CD4-positive, alpha-beta T cell treated with Interleukin-6 for 4 hours (primary cell): ENCODE measurements around the gene ITIH4.

Source experiments
- DNase-seq: peaks from one replicate; pipeline ENCODE4 v3.0.0-alpha.2; 2020; ENCODE audit warnings: mixed read lengths

ITIH4 gene

DNA sequence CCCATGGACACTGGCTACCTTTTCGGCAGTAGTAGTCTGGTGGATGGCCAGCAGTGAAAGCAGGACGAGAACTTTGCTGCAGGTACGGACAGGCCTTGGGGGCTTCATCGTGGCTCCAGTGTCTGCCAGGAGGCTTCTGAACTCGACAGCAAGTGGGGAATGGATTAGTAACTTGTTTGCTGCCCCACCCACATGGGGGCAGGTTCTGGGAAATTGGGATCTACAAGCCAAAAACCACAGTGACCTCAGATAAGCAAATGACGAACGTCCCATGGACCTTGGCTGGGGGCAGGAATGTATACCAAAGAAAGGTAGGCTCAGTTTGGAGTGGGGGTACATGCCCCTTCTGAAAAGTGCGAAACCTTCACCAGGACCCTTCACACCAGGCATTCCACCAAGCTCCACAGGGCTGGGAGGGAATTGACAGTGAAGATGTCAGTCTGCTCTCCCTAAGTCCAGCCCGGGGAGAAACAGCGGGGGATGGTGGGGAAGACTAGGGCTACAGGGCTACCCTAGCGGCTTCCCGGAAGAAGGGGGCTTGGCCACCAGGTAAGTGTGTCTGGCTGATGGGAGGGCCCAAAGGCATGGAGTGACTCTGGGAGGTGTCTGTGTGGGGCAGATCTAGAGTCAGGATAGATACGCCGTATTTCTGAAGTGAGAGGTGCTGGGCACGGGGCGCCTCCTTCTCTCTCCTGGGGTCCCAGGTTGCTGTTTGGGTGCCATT, at the start of gene ITIH4:
Gene ITIH4, minus strand, starts transcription at position 138 of the 724 bp plus-strand sequence. Its CDS starts 30 bp downstream, at position 108.
- no peak for DNase-seq

GRCh38 chr3:52880047-52880446, 49.6 kb upstream of the ITIH4 start:
- no peak for DNase-seq

DNA sequence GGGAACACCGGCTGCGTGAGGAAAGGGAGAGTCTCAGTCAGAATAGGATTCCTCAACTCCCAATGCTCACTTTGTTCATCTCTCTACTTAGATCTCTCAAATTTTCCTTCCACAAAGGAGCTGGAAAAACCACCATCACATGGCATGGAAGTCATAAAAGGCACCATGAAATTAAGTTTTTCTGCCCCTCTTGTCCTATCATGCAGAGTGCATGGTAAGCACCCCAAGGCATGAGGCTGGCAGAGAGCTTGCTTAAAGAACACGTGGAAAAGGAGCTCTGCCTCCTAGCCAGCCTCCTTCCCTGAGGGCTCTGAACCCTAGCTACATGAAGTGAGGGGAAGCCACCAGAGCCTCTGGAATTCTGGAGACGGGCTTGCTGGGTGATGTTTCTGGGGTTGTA, 49.1 kb upstream of the ITIH4 start:
- DNase-seq: no peak

DNA sequence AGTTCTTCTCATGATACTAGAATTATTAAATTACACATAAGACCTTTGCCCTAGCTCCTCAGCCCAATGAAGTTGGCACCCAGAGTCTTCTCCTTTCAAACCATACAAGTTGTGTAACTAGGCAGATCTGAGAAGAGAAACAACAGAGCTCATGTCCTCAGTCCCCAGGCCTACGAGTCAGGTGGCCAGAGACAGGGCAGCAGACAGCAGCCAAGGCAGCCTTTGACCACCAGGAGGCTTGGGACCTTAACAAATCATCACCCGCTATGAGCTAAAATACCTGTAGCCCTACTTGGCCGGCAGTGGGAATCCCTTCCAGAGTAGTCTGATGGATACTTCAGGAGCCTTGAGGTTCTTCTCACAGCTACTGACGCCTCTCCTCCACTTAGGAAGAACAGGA, 48.6 kb upstream of the ITIH4 start:
- no peak for DNase-seq

DNA sequence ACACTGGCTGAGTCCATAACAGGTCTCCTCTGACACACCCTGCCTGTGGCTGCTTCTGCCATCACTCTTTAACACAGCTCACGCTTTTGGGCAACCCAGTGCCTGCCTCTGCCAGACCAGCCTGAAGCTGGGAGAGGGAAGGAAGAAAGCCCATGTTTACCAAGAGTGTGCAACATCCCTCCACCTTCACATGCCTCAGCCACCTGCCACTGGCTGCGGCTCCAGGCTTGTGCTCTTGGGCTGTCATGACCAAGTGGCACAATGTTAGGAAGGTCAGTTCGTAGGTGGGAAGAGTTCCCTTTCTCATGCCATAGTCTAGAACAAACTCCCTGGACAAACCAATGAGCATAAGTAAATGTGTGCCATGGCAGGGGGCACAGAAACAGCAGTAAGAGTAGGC, 46.6 kb upstream of the ITIH4 start:
- no peak for DNase-seq

DNA sequence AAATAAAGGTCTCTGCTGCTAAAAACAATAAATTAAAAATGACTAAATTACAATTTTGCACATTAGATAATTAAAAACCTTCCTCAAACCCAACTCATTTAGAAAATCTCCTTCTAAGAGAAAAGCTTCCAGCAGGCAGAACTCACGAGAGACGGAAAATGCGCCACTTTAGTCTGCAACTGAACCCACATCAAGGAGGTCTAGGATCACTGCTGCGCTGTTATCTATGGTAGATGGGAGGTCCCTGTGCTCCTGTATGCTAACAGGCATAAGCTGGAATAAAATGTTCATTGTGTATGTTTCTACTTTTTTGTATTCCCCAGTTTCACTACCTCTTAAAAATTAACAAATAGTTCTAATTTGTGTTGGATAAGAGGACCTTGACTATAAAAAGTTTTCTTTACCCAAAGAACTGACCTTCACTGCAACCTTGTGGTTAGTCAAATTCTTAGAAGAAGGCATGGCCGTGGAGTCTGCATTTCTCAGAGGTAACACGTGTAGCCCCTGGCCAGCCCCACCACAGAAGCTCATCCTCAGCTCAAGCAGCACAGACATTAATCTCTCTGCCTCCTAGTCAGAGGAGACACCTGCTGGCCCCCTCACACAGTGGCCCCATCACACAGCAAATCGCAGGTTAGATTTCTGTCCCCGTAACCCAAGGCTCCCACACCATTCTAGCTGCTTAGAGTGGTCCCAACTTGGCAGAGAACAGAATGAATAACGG, 44.6 kb upstream of the ITIH4 start:
- DNase-seq: peak; percentile 19

- DNase-seq: no peak
Measured at GRCh38 chr3:52874160-52874701, 43.8 kb upstream of the ITIH4 start.

DNA sequence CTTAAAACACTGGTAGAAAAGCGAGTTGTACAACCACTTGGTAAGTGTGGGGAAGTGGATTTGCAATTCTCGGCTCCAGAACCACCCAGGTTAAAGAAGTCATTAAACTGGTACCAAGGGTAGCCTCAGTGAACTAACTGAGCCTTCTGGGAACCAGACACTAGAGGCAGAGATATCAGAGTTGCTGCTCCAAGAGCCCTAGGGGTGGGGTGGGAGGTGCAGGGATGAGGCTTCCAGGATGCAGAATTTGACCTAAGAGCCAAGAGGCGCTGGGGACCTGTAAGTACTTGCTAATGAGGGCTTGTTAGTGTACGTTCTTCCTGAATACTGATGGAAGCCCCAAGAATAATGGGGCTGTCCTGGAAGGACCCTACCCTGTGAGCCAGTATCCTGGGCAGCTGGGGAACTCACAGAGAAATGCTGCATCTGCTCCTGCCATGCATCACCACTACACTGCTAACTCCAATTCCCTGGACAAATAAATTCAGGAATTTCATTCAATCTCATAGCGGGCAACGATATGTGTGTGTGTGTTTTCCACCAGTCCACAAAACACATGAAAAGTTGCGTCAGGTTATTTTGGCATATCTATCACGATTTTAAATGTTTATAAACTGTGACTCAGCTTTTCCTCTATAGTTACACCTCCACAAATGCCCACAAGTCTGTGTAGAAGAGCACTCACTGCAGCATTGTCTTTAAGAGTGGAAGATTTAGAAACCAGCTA, 43.1 kb upstream of the ITIH4 start:
- DNase-seq: no peak

DNA sequence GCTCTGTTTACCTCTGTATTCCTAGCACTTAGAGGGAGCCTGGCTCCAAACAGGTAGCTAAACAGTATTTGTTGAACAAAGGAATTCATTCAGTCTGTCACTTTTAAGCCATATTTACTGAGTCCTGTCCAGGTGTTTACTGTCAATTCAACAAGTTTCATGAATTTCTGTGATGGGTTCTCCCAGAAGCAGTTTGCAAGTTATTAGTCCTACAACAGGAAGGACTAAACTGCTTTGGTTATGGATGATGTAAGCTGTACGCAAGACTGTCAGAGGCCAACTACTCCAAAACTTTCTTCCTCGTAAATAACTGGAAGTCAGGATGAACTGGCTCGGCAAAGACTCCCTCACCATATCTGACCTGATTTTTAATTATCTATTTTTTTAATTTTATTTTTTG, 41.8 kb upstream of the ITIH4 start:
- DNase-seq: no peak

GRCh38 chr3:52871761-52872160, 41.3 kb upstream of the ITIH4 start:
- no peak for DNase-seq

DNA sequence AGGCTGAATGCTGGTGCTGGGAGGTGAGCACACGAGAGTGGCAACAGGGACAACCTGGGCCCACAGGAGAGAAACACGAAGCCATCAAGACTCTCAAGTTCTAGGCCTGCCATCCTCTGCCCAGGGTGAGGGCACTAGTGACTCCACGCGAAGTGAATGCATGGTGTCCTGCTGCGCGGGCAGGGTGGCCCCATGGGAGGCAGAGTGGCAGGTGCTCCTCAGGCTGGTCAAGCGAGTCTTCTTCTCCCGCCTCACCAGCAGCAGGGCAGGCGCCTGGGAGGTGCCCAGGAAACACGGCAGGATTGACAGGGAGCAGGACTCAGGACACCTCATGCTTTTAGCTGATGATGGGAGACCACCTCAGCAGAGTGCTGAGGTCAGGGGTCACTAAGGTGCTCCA, 40.0 kb upstream of the ITIH4 start:
- no peak for DNase-seq

DNA sequence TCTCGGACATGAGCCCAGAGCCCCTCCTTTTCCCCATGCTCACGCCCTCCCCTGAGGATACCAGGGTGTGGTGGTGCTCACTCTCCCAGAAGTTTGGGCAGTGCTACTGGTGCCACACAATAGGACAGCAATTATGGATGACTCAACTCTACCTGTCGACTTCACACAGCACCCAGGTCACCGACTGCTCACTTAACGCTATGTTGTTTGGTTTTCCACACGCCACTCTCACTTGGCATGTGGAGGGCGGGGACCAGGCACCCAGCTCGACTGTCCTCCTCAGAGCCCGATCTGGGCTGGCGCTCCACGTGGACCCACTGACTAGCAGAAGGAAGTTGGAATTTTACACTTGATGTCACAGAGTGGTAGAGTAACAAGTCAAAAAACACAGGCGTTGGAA, 36.0 kb upstream of the ITIH4 start:
- DNase-seq: no peak

DNA sequence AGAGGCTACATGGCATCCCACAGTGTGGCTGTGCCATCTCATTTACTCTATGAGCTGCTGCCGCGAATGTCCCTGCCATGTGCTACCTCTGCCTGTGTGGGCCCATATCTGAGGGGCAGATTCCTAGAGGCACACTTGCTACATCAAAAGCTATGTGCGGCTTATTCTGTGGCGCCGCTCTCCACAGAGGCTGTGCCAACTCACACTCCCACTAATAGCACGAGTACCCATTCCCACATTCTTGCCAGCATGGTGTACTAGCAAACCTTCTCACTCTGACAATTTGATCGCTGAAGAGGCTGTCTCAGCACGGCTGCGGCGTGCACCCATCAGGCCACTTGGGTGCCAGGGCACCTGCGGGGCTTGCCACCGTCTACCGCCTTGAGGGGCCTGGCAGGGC, 35.5 kb upstream of the ITIH4 start:
- DNase-seq: no peak

- DNase-seq: no peak
Measured at GRCh38 chr3:52860424-52860768, 29.9 kb upstream of the ITIH4 start.

DNA sequence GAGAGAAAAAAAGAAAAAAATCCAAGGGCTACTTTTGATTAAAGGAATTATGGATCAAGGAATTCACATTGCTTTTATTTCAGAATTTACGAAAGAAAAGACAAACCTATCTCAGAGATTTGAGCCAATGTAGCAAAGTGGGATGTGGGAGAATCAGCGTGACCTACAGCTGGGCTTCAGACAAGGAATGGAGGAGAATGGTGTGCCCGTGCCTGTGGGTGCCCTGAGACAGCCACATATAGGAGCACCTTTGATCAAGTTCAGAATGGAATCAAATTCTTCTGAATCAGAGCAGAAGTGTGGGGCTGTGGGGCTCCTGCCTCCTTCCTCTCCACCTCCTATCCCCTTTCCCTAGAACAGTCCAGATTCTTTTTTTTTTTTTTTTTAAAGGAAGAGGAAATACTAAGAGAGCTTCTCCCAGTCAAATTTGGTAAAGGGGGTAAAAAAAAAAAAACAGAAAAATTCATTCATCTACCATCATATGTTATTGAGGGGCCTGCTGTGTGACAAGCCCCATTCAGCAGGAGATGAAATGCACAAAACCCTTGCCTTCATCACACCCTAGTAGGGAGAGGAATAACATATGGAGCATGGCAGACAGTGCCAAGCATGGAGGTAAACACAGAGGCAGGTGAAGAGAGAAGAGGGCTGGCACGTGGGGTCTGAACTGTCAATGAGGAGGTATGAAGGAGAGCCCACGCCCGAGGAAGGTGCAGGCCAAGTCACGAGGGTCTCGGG, 29.4 kb upstream of the ITIH4 start:
- DNase-seq: no peak

- DNase-seq: no peak
Measured at GRCh38 chr3:52857864-52858263, 27.4 kb upstream of the ITIH4 start.

DNA sequence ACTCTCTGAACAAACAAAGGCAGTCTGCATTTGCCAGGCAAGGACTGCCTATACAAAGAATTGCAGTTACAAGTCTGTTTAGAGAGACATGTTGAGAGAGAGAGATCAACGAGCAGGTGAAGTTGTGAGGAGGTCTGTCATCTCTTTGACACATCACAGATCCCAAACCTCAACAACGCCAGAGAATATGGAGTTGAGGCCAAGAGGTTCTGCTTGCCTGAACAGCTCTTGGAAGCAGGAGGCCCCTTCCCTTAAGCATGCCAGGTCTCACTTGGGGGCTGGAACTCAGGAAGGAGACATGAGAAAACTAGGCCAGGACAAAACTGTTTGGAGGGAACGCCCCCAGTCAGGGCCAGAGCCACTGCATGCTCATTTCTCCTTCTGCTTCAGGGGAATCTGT, 26.7 kb upstream of the ITIH4 start:
- DNase-seq: no peak

DNA sequence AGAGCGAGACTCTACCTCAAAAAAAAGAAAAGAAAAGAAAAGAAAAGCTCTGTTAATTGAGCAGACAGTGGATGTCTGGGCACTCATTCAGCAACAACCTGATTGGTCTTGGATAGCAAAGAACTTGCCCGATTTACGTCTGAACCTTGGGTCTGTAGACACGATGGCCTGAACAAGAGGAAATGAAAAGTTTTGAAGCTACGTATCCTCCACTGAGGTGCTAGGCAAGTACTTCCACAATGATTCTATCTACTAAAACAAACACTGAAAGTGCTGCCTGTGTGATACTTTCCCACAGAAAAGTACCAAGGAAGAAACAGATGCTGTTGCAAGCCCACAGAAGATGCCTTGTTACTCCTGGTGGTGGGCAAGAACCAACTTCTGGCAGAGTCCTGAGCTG, 26.2 kb upstream of the ITIH4 start:
- DNase-seq: no peak

DNA sequence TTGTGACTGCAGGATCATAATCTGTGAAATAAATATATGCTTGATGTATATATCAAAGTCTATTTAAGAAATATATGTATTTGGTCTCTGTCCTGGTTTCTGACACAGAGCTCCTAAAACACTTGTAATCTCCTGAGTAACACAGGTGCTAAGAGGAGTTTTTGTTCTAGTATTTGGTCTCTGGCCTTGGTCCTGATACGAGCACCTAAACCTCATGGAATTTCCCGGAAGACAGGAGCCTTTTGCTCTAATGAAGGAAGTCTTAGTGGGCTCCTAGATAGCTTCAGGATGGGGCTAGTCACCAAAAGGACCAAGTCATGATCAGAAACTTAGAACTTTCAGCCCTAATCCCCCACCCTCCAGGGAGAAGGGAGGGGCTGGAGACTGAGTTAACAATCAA, 23.5 kb upstream of the ITIH4 start:
- DNase-seq: no peak

DNA sequence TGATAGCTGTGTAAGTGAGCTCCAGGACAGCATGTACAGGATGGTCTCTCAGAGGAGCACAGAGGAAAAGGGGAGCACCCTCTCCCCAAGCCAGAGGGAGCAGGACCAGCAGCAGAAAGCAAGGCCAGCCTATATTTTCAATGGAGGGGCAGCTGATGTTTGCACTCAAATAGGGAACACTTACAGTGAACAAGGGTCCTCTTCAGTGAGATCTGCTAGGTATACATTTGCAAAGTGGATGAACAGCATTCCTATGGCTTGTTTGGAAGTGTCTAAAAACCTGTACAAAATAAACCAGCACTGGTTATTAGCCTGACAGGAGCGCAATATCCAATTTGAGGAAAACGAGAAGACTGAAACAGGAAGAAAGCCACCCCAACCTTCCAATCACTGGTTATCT, 21.9 kb upstream of the ITIH4 start:
- DNase-seq: no peak

- DNase-seq: peak; percentile 23
Measured at GRCh38 chr3:52851348-52851747, 20.9 kb upstream of the ITIH4 start.

GRCh38 chr3:52849656-52850055, 19.2 kb upstream of the ITIH4 start:
- no peak for DNase-seq

DNA sequence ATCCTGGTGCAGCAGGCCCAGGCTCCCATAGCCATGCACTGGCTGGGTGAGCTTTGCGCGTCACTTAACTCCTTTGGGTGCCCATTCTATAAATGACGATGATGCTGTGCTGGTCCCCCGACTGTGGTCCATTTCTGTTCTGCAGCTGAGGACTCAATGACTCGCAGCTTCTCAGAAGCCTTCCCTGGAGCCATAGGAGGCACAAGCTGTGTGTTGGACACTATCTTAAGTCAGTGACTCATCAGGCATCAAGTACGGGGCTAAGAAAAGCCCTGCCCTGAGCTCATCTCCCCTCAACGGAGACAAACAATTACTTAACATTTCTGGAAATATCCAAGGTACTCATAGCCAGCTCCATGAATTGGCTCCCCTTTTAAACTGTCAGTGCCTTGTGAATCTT, 18.1 kb upstream of the ITIH4 start:
- DNase-seq: no peak
